ENCODE measurements around the gene CPNE6. TPM values are rescaled to one million over a fixed set of nuclear protein-coding genes. Genes with fewer than 3 reads are reported as not detected.

The CPNE6 gene
- total and polyA plus RNA-seq, 9 donors, result 0.23 to 0.33 TPM; not detected in 7

DNA sequence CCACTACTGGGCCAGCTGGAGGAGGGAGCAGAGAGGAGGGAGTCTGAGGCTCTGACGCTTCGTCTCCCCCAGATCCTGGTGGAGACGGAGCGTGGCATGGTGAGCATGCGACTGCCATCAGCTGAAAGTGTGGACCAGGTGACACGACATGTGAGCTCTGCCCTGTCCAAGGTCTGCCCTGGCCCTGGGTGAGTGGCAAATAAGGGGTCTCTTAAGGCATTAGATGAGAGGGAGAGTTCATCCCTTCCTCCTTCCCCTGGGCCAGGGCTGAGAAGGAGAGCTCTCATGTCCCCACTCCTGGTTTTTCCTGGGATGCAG is 17.1 kb upstream of the CPNE6 start:
- no peaks in the 10 kb centered on the region for H3K9me3 ChIP-seq (replicated peaks; ENCODE audit: control insufficient read depth, low read depth, low read length)
- H3K4me1 ChIP-seq (ENCODE audit: control insufficient read depth, insufficient read depth, low read length), result peaks cover 19% of the 10 kb centered on the region
- H3K4me3 ChIP-seq (ENCODE audit: low read length), result no peak overlapping the region
- no peaks in the 10 kb centered on the region for H3K36me3 ChIP-seq (ENCODE audit: control insufficient read depth, insufficient read depth, low read length)
- H3K27me3 ChIP-seq (ENCODE audit: control insufficient read depth, insufficient read depth, low read length), result peaks cover 29% of the 10 kb centered on the region
- no peak for DNase-seq
- H3K27ac ChIP-seq (ENCODE audit: low read length), result no peak overlapping the region
- WGBS (ENCODE audit: insufficient coverage), result 65% methylated on average over 5 of the region's 6 CpGs

DNA sequence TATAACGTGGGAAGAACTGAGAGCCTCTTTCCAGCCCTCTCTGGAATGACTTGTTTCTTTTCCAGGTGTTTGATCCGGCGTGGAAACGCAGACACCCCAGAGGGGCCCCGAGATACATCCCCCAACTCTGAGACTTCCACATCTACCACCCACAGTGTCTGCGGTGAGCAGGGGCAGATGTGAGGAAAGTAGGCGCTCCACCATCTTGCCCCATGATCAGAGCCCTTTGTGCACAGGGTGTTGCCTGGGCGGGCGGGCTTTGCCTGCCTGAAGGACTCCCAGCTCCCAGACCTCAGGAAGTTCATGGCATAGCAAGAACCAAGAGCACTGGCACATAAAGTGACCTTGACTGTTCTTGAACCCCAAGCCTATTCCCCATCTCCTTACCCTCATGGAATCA is 16.7 kb upstream of the CPNE6 start:
- Histone ChIP-seq H3K36me3 (ENCODE audit: control insufficient read depth, insufficient read depth, low read length) (no peaks in the 10 kb centered on the region), H3K9me3 (replicated peaks; ENCODE audit: control insufficient read depth, low read depth, low read length) (no peaks in the 10 kb centered on the region), H3K27ac (ENCODE audit: low read length) (no peak overlapping the region), H3K4me1 (ENCODE audit: control insufficient read depth, insufficient read depth, low read length) (peaks cover 19% of the 10 kb centered on the region), H3K27me3 (ENCODE audit: control insufficient read depth, insufficient read depth, low read length) (peaks cover 29% of the 10 kb centered on the region), H3K4me3 (ENCODE audit: low read length) (no peak overlapping the region)
- WGBS (ENCODE audit: insufficient coverage), result 73% methylated on average over 3 of the region's 9 CpGs
- DNase-seq, result no peak

GRCh38 chr14:24055971-24056799 is 15.2 kb upstream of the CPNE6 start:
- WGBS (ENCODE audit: insufficient coverage), result 79% methylated on average over 6 of the region's 10 CpGs
- no peak overlapping the region for H3K27ac ChIP-seq (ENCODE audit: low read length)
- H3K4me3 ChIP-seq (ENCODE audit: low read length), result no peak overlapping the region
- H3K27me3 ChIP-seq (ENCODE audit: control insufficient read depth, insufficient read depth, low read length), result peaks cover 28% of the 10 kb centered on the region
- H3K36me3 ChIP-seq (ENCODE audit: control insufficient read depth, insufficient read depth, low read length), result no peaks in the 10 kb centered on the region
- H3K9me3 ChIP-seq (replicated peaks; ENCODE audit: control insufficient read depth, low read depth, low read length), result no peaks in the 10 kb centered on the region
- DNase-seq, result no peak
- H3K4me1 ChIP-seq (ENCODE audit: control insufficient read depth, insufficient read depth, low read length), result peaks cover 19% of the 10 kb centered on the region

DNA sequence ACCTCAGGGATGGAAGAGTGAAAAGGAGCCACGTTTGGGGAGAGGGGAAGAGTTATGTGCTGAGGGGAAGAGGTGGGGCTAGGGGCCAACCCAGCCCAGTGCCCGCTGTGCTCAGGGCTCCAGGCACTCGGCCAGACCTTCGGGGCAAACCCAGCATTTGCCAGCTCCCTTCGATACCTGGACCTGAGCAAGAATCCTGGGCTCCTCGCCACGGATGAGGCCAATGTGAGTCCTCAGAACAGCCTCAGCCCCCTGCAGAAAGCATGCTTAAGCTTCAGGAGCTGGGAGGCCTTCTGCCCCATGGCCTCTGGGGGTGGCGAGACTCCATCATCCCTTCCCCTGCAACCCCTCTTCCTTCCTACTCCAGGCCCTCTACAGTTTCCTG is 14.6 kb upstream of the CPNE6 start:
- no peaks in the 10 kb centered on the region for H3K36me3 ChIP-seq (ENCODE audit: control insufficient read depth, insufficient read depth, low read length)
- no peak overlapping the region for H3K4me3 ChIP-seq (ENCODE audit: low read length)
- no peak overlapping the region for H3K27ac ChIP-seq (ENCODE audit: low read length)
- no peaks in the 10 kb centered on the region for H3K9me3 ChIP-seq (replicated peaks; ENCODE audit: control insufficient read depth, low read depth, low read length)
- DNase-seq, result no peak
- peaks cover 14% of the 10 kb centered on the region for H3K4me1 ChIP-seq (ENCODE audit: control insufficient read depth, insufficient read depth, low read length)
- WGBS (ENCODE audit: insufficient coverage), result 68% methylated on average over 7 of the region's 8 CpGs
- peaks cover 24% of the 10 kb centered on the region for H3K27me3 ChIP-seq (ENCODE audit: control insufficient read depth, insufficient read depth, low read length)

DNA sequence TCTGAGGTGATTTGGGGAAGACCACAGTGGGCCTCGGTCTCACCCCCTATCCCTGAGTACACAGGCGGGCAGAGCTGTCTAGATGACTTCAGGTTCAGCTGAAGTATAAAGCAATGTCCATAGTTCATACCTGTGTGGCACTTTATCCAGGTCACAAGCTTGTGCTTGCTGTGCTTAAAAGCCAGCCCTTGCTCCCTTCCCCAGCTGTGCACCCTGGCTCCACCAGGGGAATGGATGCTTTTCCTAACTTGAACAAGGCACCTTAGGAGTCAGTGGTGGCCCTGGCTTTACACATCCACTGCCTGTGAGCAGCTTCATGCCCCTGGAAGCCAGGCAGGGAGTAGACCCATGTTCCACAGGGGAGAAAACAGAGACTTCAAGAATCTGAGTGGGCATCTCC is 14.1 kb upstream of the CPNE6 start:
- Histone ChIP-seq H3K27me3 (ENCODE audit: control insufficient read depth, insufficient read depth, low read length) (peaks cover 22% of the 10 kb centered on the region), H3K4me3 (ENCODE audit: low read length) (no peak overlapping the region), H3K4me1 (ENCODE audit: control insufficient read depth, insufficient read depth, low read length) (peaks cover 11% of the 10 kb centered on the region), H3K36me3 (ENCODE audit: control insufficient read depth, insufficient read depth, low read length) (no peaks in the 10 kb centered on the region), H3K9me3 (replicated peaks; ENCODE audit: control insufficient read depth, low read depth, low read length) (no peaks in the 10 kb centered on the region), H3K27ac (ENCODE audit: low read length) (no peak overlapping the region)
- no peak for DNase-seq
- no CpG with 5 or more reads among the region's 2 CpGs for WGBS (ENCODE audit: insufficient coverage)

GRCh38 chr14:24057867-24058259 is 13.5 kb upstream of the CPNE6 start:
- WGBS (ENCODE audit: insufficient coverage), result 56% methylated on average over 13 of the region's 14 CpGs
- no peak for DNase-seq
- Histone ChIP-seq H3K4me3 (ENCODE audit: low read length) (no peak overlapping the region), H3K36me3 (ENCODE audit: control insufficient read depth, insufficient read depth, low read length) (no peaks in the 10 kb centered on the region), H3K27ac (ENCODE audit: low read length) (no peak overlapping the region), H3K4me1 (ENCODE audit: control insufficient read depth, insufficient read depth, low read length) (peaks cover 5% of the 10 kb centered on the region), H3K9me3 (replicated peaks; ENCODE audit: control insufficient read depth, low read depth, low read length) (no peaks in the 10 kb centered on the region), H3K27me3 (ENCODE audit: control insufficient read depth, insufficient read depth, low read length) (peaks cover 17% of the 10 kb centered on the region)

- Histone ChIP-seq H3K4me1 (ENCODE audit: control insufficient read depth, insufficient read depth, low read length) (peaks cover 5% of the 10 kb centered on the region), H3K9me3 (replicated peaks; ENCODE audit: control insufficient read depth, low read depth, low read length) (no peaks in the 10 kb centered on the region), H3K36me3 (ENCODE audit: control insufficient read depth, insufficient read depth, low read length) (no peaks in the 10 kb centered on the region), H3K4me3 (ENCODE audit: low read length) (no peak overlapping the region), H3K27ac (ENCODE audit: low read length) (no peak overlapping the region), H3K27me3 (ENCODE audit: control insufficient read depth, insufficient read depth, low read length) (peaks cover 11% of the 10 kb centered on the region)
- WGBS (ENCODE audit: insufficient coverage), result 44% methylated on average over 6 of the region's 7 CpGs
- DNase-seq, result peak; percentile 86
Observed at GRCh38 chr14:24058260-24058950, 13.0 kb upstream of the CPNE6 start.

DNA sequence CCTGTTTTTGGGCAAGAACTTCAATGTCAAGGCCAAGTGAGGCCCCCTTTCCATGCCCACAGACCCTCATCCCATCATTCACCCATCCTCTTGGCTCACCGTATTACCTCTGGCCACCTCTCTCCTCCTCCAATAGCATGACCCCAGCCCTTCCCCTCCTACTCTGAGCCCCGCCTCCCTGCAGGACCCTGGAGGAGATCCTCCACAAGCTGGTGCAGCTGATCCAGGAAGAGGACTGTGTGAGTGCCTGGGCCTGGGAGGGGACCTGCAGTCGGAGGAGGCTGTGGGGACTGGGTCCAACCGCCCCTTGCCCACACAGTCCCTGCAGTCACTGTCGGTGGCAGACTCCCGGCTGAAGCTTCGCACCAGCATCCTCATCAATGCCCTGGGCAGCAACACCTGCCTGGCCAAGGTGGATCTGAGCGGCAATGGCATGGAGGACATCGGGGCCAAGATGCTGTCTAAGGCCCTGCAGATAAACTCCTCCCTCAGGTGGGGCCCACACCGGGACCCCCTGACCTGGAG is 12.3 kb upstream of the CPNE6 start:
- no peak overlapping the region for H3K4me3 ChIP-seq (ENCODE audit: low read length)
- H3K27me3 ChIP-seq (ENCODE audit: control insufficient read depth, insufficient read depth, low read length), result peaks cover 5% of the 10 kb centered on the region
- no peaks in the 10 kb centered on the region for H3K36me3 ChIP-seq (ENCODE audit: control insufficient read depth, insufficient read depth, low read length)
- H3K4me1 ChIP-seq (ENCODE audit: control insufficient read depth, insufficient read depth, low read length), result peaks cover 5% of the 10 kb centered on the region
- no peaks in the 10 kb centered on the region for H3K9me3 ChIP-seq (replicated peaks; ENCODE audit: control insufficient read depth, low read depth, low read length)
- WGBS (ENCODE audit: insufficient coverage), result 79% methylated on average over 8 of the region's 10 CpGs
- no peak for DNase-seq
- no peak overlapping the region for H3K27ac ChIP-seq (ENCODE audit: low read length)

- no peak for DNase-seq
- Histone ChIP-seq H3K9me3 (replicated peaks; ENCODE audit: control insufficient read depth, low read depth, low read length) (no peaks in the 10 kb centered on the region), H3K4me3 (ENCODE audit: low read length) (no peak overlapping the region), H3K36me3 (ENCODE audit: control insufficient read depth, insufficient read depth, low read length) (no peaks in the 10 kb centered on the region), H3K27me3 (ENCODE audit: control insufficient read depth, insufficient read depth, low read length) (peaks cover 3% of the 10 kb centered on the region), H3K27ac (ENCODE audit: low read length) (no peak overlapping the region), H3K4me1 (ENCODE audit: control insufficient read depth, insufficient read depth, low read length) (peaks cover 5% of the 10 kb centered on the region)
- WGBS (ENCODE audit: insufficient coverage), result 84% methylated on average over 16 of the region's 16 CpGs
Observed at GRCh38 chr14:24059841-24060388, 11.4 kb upstream of the CPNE6 start.

GRCh38 chr14:24060443-24060842 is 10.9 kb upstream of the CPNE6 start:
- 87% methylated on average over 8 of the region's 10 CpGs for WGBS (ENCODE audit: insufficient coverage)
- no peak overlapping the region for H3K27ac ChIP-seq (ENCODE audit: low read length)
- no peak overlapping the region for H3K4me3 ChIP-seq (ENCODE audit: low read length)
- no peak for DNase-seq
- no peaks in the 10 kb centered on the region for H3K9me3 ChIP-seq (replicated peaks; ENCODE audit: control insufficient read depth, low read depth, low read length)
- H3K36me3 ChIP-seq (ENCODE audit: control insufficient read depth, insufficient read depth, low read length), result no peaks in the 10 kb centered on the region
- peaks cover 5% of the 10 kb centered on the region for H3K4me1 ChIP-seq (ENCODE audit: control insufficient read depth, insufficient read depth, low read length)
- H3K27me3 ChIP-seq (ENCODE audit: control insufficient read depth, insufficient read depth, low read length), result no peaks in the 10 kb centered on the region
